H1 (cell line): Measurements from ENCODE around the gene LIN37. TPM values are rescaled to one million over a fixed set of nuclear protein-coding genes. Genes with fewer than 3 reads are reported as not detected.

Experiments
- CTCF ChIA-PET: fragments of 300-600 bp; sonication (Branson Sonifier 250); formaldehyde crosslinking; loops from one replicate; lab custom pipeline; 2021; ENCODE audit not compliant: partially characterized antibody; lab: Charles Lee
- POLR2A ChIA-PET: fragments of 300-600 bp; sonication (Branson Sonifier 250); formaldehyde crosslinking; loops from one replicate; lab custom pipeline; 2021; ENCODE audit warnings: inconsistent platforms; ENCODE audit not compliant: partially characterized antibody; lab: Charles Lee
- DNase-seq, 2 experiments: peaks; one replicate each; pipeline versions ENCODE4 v3.0.0 to v3.0.0-alpha.2; 2010 to 2022; ENCODE audit warnings: low spot score in 2 of 2, low read depth in 1 of 2, mixed read lengths in 1 of 2
- FAIRE-seq: peaks from 2 replicates; lab custom pipeline; 2011; peaks lifted over from hg19 to GRCh38; lab: Jason Lieb, UNC
- H2AFZ ChIP-seq: 2 replicates; pipeline ENCODE4 v1.8.1; 2012; ENCODE audit warnings: low read length, inconsistent platforms
- H2AK5ac ChIP-seq: 2 replicates; pipeline ENCODE4 v1.6.1; 2013; ENCODE audit warnings: low read depth, low read length
- H2BK120ac ChIP-seq: replicated peaks from 2 replicates; pipeline ENCODE3; 2013; ENCODE audit warnings: low read depth, low read length, inconsistent platforms
- H2BK12ac ChIP-seq: 2 replicates; pipeline ENCODE4 v1.6.1; 2013; ENCODE audit warnings: low read depth, low read length
- H2BK15ac ChIP-seq: 2 replicates; pipeline ENCODE4 v1.6.1; 2013; ENCODE audit warnings: low read length
- H2BK20ac ChIP-seq: 2 replicates; pipeline ENCODE4 v1.6.1; 2013; ENCODE audit warnings: low read length
- H2BK5ac ChIP-seq: 2 replicates; pipeline ENCODE4 v1.6.1; 2013; ENCODE audit warnings: low read depth, low read length
- H3K14ac ChIP-seq: 2 replicates; pipeline ENCODE4 v1.6.1; 2013; ENCODE audit warnings: inconsistent platforms; ENCODE audit not compliant: insufficient read length
- H3K18ac ChIP-seq: 2 replicates; pipeline ENCODE4 v1.6.1; 2013; ENCODE audit warnings: low read length; ENCODE audit errors: extremely low read depth
- H3K23ac ChIP-seq: 2 replicates; pipeline ENCODE4 v1.6.1; 2013; ENCODE audit warnings: inconsistent platforms; ENCODE audit not compliant: insufficient read length
- H3K23me2 ChIP-seq: 2 replicates; pipeline ENCODE4 v1.6.1; 2013; ENCODE audit warnings: low read depth, low read length
- H3K27ac ChIP-seq: 2 replicates; pipeline ENCODE4 v1.6.1; 2011; ENCODE audit warnings: low read depth, low read length, inconsistent platforms
- H3K27me3 ChIP-seq, 4 experiments: replicated peaks in 1 of 4; 1 replicate in 1 of 4; 2 replicates in 3 of 4; pipeline versions ENCODE4 v1.6.1 to v1.8.1; 2011 to 2013; ENCODE audit warnings: low read length in 3 of 4, mild to moderate bottlenecking in 3 of 4, inconsistent platforms in 2 of 4, mixed read lengths in 2 of 4, moderate library complexity in 1 of 4; ENCODE audit not compliant: control insufficient read depth in 3 of 4, insufficient read depth in 3 of 4; ENCODE audit errors: extremely low read depth in 1 of 4
- H3K36me3 ChIP-seq, 4 experiments: 2 replicates each; pipeline versions ENCODE4 v1.6.1 to v1.8.1; 2011 to 2013; ENCODE audit warnings: mild to moderate bottlenecking in 4 of 4, low read length in 3 of 4, moderate library complexity in 2 of 4, control low read depth in 1 of 4, inconsistent platforms in 1 of 4; ENCODE audit not compliant: insufficient read depth in 4 of 4, control insufficient read depth in 2 of 4
- H3K4ac ChIP-seq: replicated peaks from 2 replicates; pipeline ENCODE3; 2013; ENCODE audit warnings: low read length, low read depth, mixed read lengths, inconsistent platforms; ENCODE audit not compliant: insufficient read length
- H3K4me1 ChIP-seq, 4 experiments: replicated peaks in 1 of 4; 1 replicate in 1 of 4; 2 replicates in 3 of 4; pipeline versions ENCODE4 v1.6.1 to v1.8.1; 2011 to 2013; ENCODE audit warnings: low read length in 3 of 4, inconsistent platforms in 2 of 4, mixed read lengths in 1 of 4; ENCODE audit not compliant: insufficient read depth in 4 of 4, control insufficient read depth in 3 of 4
- H3K4me2 ChIP-seq, 2 experiments: 2 replicates each; pipeline versions ENCODE4 v1.6.1 to v1.8.1; 2011 to 2013; ENCODE audit warnings: low read depth in 2 of 2, low read length in 2 of 2, control low read depth in 1 of 2, inconsistent platforms in 1 of 2, mild to moderate bottlenecking in 1 of 2; ENCODE audit not compliant: insufficient read depth in 1 of 2
- H3K4me3 ChIP-seq, 4 experiments: fragments of 200-600, 300-600 bp in 1 of 4; sonication (generic), shearing (Covaris generic), sonication (Bioruptor Twin) in 1 of 4; 2 replicates each; pipeline versions ENCODE4 v1.5.1 to v1.8.1; 2011 to 2016; ENCODE audit warnings: low read length in 4 of 4, low read depth in 3 of 4, control low read depth in 2 of 4, inconsistent platforms in 2 of 4, mild to moderate bottlenecking in 2 of 4, mixed read lengths in 1 of 4, moderate library complexity in 1 of 4; ENCODE audit not compliant: insufficient read depth in 2 of 4; ENCODE audit errors: extremely low read depth in 1 of 4
- H3K56ac ChIP-seq: replicated peaks from 2 replicates; pipeline ENCODE3; 2013; ENCODE audit warnings: low read depth, mild to moderate bottlenecking, mixed read lengths, low read length, inconsistent platforms; ENCODE audit not compliant: insufficient read length
- H3K79me1 ChIP-seq: 2 replicates; pipeline ENCODE4 v1.6.1; 2013; ENCODE audit warnings: low read depth, low read length, control low read depth
- H3K79me2 ChIP-seq, 2 experiments: 2 replicates each; pipeline versions ENCODE4 v1.6.1 to v1.8.1; 2012 to 2013; ENCODE audit warnings: low read length in 2 of 2, mild to moderate bottlenecking in 2 of 2, inconsistent platforms in 1 of 2; ENCODE audit not compliant: insufficient read depth in 2 of 2, control insufficient read depth in 1 of 2
- H3K9ac ChIP-seq, 4 experiments: replicated peaks in 1 of 4; 1 replicate in 1 of 4; 2 replicates in 3 of 4; pipeline versions ENCODE4 v1.6.1 to v1.8.1; 2011 to 2013; ENCODE audit warnings: low read depth in 3 of 4, low read length in 3 of 4, control low read depth in 2 of 4, mild to moderate bottlenecking in 2 of 4, moderate library complexity in 2 of 4, inconsistent platforms in 1 of 4; ENCODE audit errors: extremely low read depth in 1 of 4
- H3K9me3 ChIP-seq, 2 experiments: 2 replicates each; pipeline versions ENCODE4 v1.6.1 to v1.8.1; 2012 to 2013; ENCODE audit warnings: mild to moderate bottlenecking in 2 of 2, moderate library complexity in 2 of 2, control low read depth in 1 of 2, inconsistent platforms in 1 of 2, low read depth in 1 of 2, low read length in 1 of 2, mixed read lengths in 1 of 2; ENCODE audit not compliant: insufficient read depth in 2 of 2
- H4K20me1 ChIP-seq, 2 experiments: replicated peaks in 1 of 2; 2 replicates each; pipeline versions ENCODE3 to v1.8.1; 2011 to 2013; ENCODE audit warnings: inconsistent platforms in 2 of 2, low read length in 2 of 2, mild to moderate bottlenecking in 1 of 2; ENCODE audit not compliant: insufficient read depth in 2 of 2, control insufficient read depth in 1 of 2
- H4K5ac ChIP-seq: 2 replicates; pipeline ENCODE4 v1.6.1; 2013; ENCODE audit warnings: low read length, low read depth, mixed read lengths, inconsistent platforms; ENCODE audit not compliant: insufficient read length
- H4K8ac ChIP-seq: 2 replicates; pipeline ENCODE4 v1.8.0; 2013; ENCODE audit warnings: mild to moderate bottlenecking, moderate library complexity, low read length, inconsistent platforms; ENCODE audit not compliant: insufficient read depth; ENCODE audit errors: extremely low read depth
- H4K91ac ChIP-seq: replicated peaks from 2 replicates; pipeline ENCODE3; 2013; ENCODE audit warnings: low read length, mixed read lengths, inconsistent platforms; ENCODE audit not compliant: insufficient read length
- BCL11A ChIP-seq, 2 experiments: IDR thresholded peaks; one replicate each; pipeline ENCODE4 v1.6.1; 2011; ENCODE audit warnings: low read depth in 2 of 2, low read length in 2 of 2, mild to moderate bottlenecking in 2 of 2
- CBX5 ChIP-seq: fragments of 300-800, 300-1000 bp; sonication (generic); IDR thresholded peaks from 2 replicates; pipeline ENCODE4 v1.7.1; 2016; ENCODE audit warnings: antibody characterized with exemption, low read length, low read depth
- EP300 ChIP-seq, 2 experiments: IDR thresholded peaks; 1 replicate in 1 of 2; 2 replicates in 1 of 2; pipeline ENCODE4 v1.6.1; 2011 to 2012; ENCODE audit warnings: low read depth in 2 of 2, low read length in 2 of 2, mild to moderate bottlenecking in 2 of 2, borderline replicate concordance in 1 of 2, inconsistent platforms in 1 of 2, moderate library complexity in 1 of 2
- FOSL1 ChIP-seq: IDR thresholded peaks from 2 replicates; pipeline ENCODE4 v1.6.1; 2011; ENCODE audit warnings: mild to moderate bottlenecking, low read depth, low read length, moderate library complexity; ENCODE audit not compliant: insufficient read depth
- MAX ChIP-seq: IDR thresholded peaks from 2 replicates; pipeline ENCODE4 v1.6.1; 2012; ENCODE audit warnings: inconsistent platforms
- YY1 ChIP-seq: IDR thresholded peaks from 2 replicates; pipeline ENCODE4 v1.6.1; 2011; ENCODE audit warnings: low read depth, mild to moderate bottlenecking, low read length
- WGBS, 2 experiments: shearing (Covaris generic) in 1 of 2; methylation state at CpG; one replicate each; pipeline versions ENCODE4 v1.1.6 to v1.1.7; 2013 to 2015; ENCODE audit warnings: low lambda C conversion rate in 2 of 2, mixed read lengths in 2 of 2, inconsistent platforms in 1 of 2, low coverage in 1 of 2, missing lambda C conversion rate in 1 of 2; ENCODE audit not compliant: insufficient replicate concordance in 2 of 2, insufficient coverage in 1 of 2, insufficient read length in 1 of 2; ENCODE audit errors: extremely low coverage in 1 of 2, missing lambda C conversion rate in 1 of 2; 5-methylcytosine and 5-hydroxymethylcytosine counted together
- polyA plus RNA-seq, 7 experiments: library from polyadenylated mRNA; depleted of rRNA in 3 of 7; stranded (reverse) in 5 of 7; unstranded in 2 of 7; fragments of >200 nt in 5 of 7; fragments of 200-250 nt in 2 of 7; gene quantifications; 1 replicate in 5 of 7; 2 replicates in 1 of 7; 4 replicates in 1 of 7; pipeline versions ENCODE4 v1.2.1 to v1.2.3, GENCODE V29; 2011 to 2013; ENCODE audit warnings: missing spikeins in 2 of 7, mixed read lengths in 2 of 7
- total RNA-seq: library from RNA; stranded (reverse); fragmentation: NEBNext Ultra II Directional; extraction: Animal tissue kit (Norgen Biotek cat#: 25700); gene quantifications from 2 replicates; pipeline ENCODE4 v1.2.1, GENCODE V29; 2021

The LIN37 gene
- total and polyA plus RNA-seq, 2 of the 8 experiments (the other 6 are each of a cell fraction or from before 2014, with no cell fraction given) = 3.8 to 9.8 TPM

DNA sequence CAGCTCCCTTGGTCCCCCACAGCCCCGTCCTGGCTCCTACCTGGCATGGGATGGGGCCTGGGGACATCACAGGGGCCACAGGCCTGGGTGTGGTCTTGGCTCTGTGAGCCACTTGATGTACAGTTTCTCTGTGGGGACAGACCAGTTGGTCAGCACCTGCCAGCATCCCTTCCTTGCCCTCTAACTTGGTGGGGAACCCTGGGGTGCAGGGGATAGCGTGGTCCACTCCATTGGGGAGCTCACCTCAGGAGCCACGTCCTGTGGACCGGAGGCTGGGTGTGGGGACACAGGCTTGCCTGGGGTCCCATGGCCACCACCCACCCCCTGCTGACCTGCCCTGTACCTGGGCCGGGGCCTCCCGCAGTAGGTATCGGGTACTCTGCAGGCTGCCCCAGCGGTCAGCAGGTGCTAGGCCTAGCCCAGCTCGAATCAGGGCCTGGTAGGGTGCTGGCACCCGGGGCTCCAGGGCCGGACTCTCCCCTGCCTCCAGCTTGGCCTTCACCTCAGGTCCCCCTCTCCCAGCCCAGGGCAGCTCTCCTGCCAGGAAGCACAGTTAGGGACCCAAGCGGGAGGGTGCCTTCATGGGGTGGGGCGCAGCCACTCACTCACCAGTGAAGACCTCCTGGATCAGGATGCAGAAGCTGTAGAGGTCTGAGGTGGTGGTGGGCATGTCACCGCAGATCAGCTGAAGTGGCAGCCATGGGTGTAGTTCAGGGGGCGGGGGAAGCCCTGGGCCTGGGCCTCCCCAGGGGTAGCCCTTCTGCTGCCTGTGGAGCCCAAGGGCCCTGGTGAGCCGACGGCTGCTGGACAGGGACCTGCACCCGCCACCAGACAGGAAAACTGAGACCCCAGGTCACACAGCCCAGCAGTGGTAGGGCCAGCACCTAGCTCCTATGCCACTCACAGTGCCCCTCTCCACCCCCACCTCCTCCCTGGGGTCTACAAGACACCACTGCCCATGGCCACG lies 41.9 kb downstream of the LIN37 start:
- H3K79me2 ChIP-seq = no peaks in the 10 kb centered on the region
- no peak overlapping the region for H2AK5ac ChIP-seq
- peaks cover 3 to 7% of the 10 kb centered on the region in 2 experiments for H4K20me1 ChIP-seq
- no peak overlapping the region; the same call in 1 of the 2 replicates for H4K8ac ChIP-seq
- no peak overlapping the region for H3K9ac ChIP-seq
- no peak overlapping the region for H2AFZ ChIP-seq
- WGBS, 2 experiments = 83% methylated on average over 9 of the region's 19 CpGs; no CpG with 5 or more reads in 1 of the 2 experiments
- H3K79me1 ChIP-seq = no peaks in the 10 kb centered on the region
- DNase-seq (no peak), FAIRE-seq (no peak)
- no peak overlapping the region for H3K27ac ChIP-seq
- CTCF ChIA-PET = interaction anchor here (0.6 to 3.8 kb wide), 11 partner anchors 7 to 150 kb away, joined by 3 to 13 read pairs (median 3); no protein-coding TSS in a partner anchor
- H3K4ac ChIP-seq = no peak overlapping the region
- POLR2A ChIA-PET = interaction anchor here (0.7 to 2.2 kb wide), 3 partner anchors 13 to 38 kb away, joined by 3 to 9 read pairs (median 3); no protein-coding TSS in a partner anchor
- H4K5ac ChIP-seq = no peak overlapping the region
- H3K9me3 ChIP-seq = no peaks in the 10 kb centered on the region
- no peak overlapping the region; the same call in 1 of the 2 replicates for H2BK12ac ChIP-seq
- H2BK15ac ChIP-seq = no peak overlapping the region
- H3K4me1 ChIP-seq = peaks cover 0 to 6% (median 2%) of the 10 kb centered on the region in 4 experiments; a peak in 2 of 7 replicates
- H3K4me2 ChIP-seq = no peak overlapping the region
- no peak overlapping the region for H2BK5ac ChIP-seq
- H3K23me2 ChIP-seq = peaks cover under 1% of the 10 kb centered on the region; the same call in 1 of the 2 replicates
- H2BK120ac ChIP-seq = no peak overlapping the region
- H3K14ac ChIP-seq = no peak overlapping the region
- H3K23ac ChIP-seq = no peak overlapping the region
- no peak overlapping the region for H3K56ac ChIP-seq
- H3K27me3 ChIP-seq = no peaks in the 10 kb centered on the region
- H4K91ac ChIP-seq = no peak overlapping the region
- H3K4me3 ChIP-seq = no peak overlapping the region
- H2BK20ac ChIP-seq = no peak overlapping the region
- H3K18ac ChIP-seq = no peak overlapping the region
- H3K36me3 ChIP-seq = no peaks in the 10 kb centered on the region
- no peak for TF ChIP-seq BCL11A (IDR thresholded peaks at IDR 0.05; ENCODE audit: low read depth in 2 of 2, low read length in 2 of 2)
- no peak for TF ChIP-seq MAX
- no peak for TF ChIP-seq YY1
- no peak for TF ChIP-seq EP300 (IDR thresholded peaks at IDR 0.05; ENCODE audit: borderline replicate concordance in 1 of 2, low read depth in 2 of 2, low read length in 2 of 2)
- TF ChIP-seq FOSL1 = no peak
- TF ChIP-seq CBX5 = no peak
